ENCODE data around the gene SLC25A44. TPM values are rescaled to one million over a fixed set of nuclear protein-coding genes. Genes with fewer than 3 reads are reported as not detected.

Gene SLC25A44
- total RNA-seq, 4 donors from 2014 or later: 7.9 to 22.3 (median 13.1) TPM

DNA sequence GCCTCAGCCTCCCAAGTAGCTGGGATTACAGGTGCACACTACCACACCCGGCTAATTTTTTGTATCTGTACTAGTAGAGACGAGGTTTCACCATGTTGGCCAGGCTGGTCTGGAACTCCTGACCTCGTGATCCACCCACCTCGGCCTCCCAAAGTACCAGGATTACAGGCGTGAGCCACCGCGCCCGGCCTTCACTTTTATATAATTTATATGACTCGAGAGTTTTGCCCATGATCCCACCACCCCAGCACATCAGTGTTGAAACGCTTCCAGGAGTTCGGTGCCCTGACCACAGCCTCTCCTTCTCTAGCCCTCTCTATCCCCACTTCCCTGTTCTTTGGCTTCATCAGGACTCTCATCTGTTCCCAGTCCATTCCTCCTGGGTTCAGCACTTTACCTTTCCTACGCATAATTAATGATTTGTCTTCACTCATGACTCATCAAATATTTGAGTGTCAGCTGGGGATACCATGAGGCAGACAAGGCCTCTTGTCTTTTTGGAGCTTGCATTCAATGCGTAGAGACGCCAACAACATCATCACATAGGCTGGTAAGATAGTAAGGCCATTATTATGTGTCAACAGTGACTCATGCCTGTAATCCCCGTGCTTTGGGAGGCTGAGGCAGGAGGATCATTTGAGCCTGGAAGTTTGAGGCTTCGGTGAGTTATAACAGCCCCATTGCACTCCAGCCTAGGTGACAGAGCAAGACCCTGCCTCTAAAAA, 20.3 kb downstream of the SLC25A44 start:
- TF ChIP-seq, protein P1, sequence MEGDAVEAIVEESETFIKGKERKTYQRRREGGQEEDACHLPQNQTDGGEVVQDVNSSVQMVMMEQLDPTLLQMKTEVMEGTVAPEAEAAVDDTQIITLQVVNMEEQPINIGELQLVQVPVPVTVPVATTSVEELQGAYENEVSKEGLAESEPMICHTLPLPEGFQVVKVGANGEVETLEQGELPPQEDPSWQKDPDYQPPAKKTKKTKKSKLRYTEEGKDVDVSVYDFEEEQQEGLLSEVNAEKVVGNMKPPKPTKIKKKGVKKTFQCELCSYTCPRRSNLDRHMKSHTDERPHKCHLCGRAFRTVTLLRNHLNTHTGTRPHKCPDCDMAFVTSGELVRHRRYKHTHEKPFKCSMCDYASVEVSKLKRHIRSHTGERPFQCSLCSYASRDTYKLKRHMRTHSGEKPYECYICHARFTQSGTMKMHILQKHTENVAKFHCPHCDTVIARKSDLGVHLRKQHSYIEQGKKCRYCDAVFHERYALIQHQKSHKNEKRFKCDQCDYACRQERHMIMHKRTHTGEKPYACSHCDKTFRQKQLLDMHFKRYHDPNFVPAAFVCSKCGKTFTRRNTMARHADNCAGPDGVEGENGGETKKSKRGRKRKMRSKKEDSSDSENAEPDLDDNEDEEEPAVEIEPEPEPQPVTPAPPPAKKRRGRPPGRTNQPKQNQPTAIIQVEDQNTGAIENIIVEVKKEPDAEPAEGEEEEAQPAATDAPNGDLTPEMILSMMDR (IDR thresholded peaks at IDR 0.05; ENCODE audit: low read depth): no peak

DNA sequence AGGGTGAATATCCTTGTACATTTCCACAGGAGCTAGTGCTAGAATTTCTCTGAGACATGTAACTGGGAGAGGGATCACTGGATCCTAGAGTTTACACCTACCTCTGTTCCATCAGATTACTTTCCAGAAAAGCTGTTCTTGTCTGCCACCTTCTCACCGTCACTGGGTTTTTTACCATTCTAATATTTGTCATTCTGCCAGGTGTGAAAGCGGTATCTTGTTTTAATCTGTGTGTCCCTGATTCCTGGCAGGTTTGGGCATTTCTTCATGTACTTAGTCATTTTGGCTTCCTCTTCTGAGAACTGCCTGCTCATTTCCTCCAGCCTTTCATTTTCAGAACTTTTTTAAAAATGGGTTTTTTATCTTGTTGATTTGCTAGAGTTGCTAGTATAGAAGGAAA, 24.0 kb downstream of the SLC25A44 start:
- TF ChIP-seq, protein P1 (IDR thresholded peaks at IDR 0.05; ENCODE audit: low read depth): no peak

DNA sequence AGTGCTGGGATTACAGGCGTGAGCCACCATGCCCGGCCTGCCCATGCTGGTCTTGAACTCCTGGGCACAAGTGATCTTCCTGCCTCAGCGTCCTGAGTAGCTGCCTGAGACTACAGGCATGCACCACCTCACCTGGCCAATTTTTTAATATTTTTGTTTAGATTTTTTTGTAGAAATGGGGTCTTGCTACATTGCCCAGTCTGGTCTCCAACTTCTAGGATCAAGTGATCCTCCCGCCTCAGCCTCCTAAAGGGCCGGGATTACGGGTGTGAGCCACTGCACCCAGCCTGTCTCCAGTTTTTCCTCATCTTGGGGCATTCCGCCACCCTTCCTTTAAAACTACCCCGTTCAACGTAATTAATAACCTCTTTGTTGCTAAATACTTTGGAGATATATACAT, 26.3 kb downstream of the SLC25A44 start:
- TF ChIP-seq, protein P1 (IDR thresholded peaks at IDR 0.05; ENCODE audit: low read depth): no peak

DNA sequence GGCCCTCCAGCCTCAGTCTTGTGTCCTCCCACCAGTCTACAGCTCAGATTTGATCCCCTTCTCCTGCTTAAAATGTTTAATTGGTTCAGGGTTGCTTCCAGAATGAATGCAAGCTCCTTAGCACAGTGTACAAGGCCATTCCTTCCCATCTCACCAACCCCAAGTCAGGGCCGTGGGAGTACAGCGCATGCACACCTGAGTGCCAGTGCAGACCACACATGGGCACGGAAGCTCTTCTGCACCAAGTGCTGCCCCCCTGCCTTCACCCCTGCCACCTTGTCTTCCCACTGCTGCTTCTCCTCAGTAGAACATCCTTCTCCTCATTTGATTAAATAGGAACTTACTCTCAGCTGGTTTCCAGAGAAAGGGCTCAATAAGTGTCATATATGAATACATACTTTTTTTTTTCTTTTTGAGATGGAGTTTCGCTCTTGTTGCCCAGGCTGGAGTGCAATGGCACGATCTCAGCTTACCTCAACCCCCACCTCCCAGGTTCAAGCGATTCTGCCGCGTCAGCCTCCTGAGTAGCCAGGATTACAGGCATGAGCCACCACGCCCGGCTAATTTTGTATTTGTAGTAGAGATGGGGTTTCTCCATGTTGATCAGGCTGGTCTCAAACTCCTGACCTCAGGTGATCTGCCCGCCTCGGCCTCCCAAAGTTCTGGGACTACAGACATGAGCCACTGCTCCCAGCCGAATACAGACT, 28.2 kb downstream of the SLC25A44 start:
- TF ChIP-seq, protein P1 (IDR thresholded peaks at IDR 0.05; ENCODE audit: low read depth): no peak

DNA sequence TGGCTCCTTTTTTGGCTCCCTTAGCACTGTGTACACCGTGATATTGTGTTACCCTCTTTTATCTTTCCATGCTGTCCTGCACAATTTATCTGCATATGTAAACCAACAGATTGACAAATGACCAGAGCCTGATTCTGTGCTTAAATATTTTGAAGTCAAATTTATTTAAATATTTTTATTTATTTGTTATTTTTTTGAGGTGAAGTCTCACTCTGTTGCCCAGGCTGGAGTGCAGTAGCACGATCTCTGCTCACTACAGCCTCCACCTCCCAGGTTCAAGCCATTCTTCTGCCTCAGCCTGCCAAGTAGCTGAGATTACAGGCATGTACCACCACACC, 31.7 kb downstream of the SLC25A44 start:
- TF ChIP-seq, protein P1 (IDR thresholded peaks at IDR 0.05; ENCODE audit: low read depth): no peak

DNA sequence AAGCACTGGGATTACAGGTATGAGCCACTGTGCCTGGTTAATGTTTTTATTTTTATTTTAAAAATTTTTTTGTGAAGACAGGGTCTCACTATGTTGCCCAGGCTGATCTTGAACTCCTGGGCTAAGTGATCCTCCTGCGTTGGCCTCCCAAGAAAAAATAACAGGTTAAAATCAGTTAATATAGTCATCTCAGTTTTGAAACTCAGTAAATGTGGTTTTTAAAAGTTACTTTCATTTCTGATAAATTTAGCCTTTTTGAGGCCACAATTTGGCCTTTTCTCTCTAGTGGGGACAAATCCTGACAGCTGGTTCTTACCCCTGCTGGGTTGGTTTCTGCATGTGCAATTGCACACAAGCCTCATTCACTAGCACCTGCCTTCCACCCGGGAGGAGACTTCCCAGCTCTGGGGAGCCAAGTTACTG, 32.2 kb downstream of the SLC25A44 start:
- TF ChIP-seq, protein P1 (IDR thresholded peaks at IDR 0.05; ENCODE audit: low read depth): no peak

DNA sequence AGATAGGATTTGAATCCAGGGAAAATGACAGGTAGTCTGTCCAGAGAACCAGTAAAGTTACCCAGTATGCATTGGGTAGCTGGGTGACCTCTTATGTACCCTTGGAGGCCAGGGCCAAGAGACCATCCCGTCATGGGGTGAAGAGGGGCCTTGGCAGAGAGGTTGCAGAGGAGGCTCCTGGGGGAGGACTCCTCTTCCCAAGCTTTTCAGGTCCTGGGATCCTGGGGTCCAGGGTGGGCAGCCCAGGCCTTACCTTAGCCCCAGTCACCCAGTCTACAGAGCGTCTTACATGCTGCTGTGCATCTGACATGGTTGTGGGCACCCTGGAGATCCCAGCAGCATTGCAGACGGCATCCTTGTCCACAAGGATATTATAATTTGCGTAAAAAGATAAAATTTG, 32.9 kb downstream of the SLC25A44 start:
- TF ChIP-seq, protein P1 (IDR thresholded peaks at IDR 0.05; ENCODE audit: low read depth): no peak

All from subcutaneous adipose tissue (tissue), 4 donors.